Liver (tissue), 9 donors: ENCODE data around the gene NFATC2. TPM values are rescaled to one million over a fixed set of nuclear protein-coding genes. Genes with fewer than 3 reads are reported as not detected.

ENCODE experiments used
- DNase-seq: peaks from one replicate; pipeline ENCODE4 v3.0.0-alpha.2; 2017; ENCODE audit warnings: low spot score
- H3K27ac ChIP-seq, 2 donors: one replicate each; pipeline ENCODE4 v1.7.0; 2013; ENCODE audit warnings: inconsistent platforms in 2 of 2, low read length in 2 of 2, control low read depth in 1 of 2, low read depth in 1 of 2, mild to moderate bottlenecking in 1 of 2
- H3K27me3 ChIP-seq, 4 donors: one replicate each; pipeline versions ENCODE4 v1.6.1 to v1.7.0; 2013; ENCODE audit warnings: low read length in 3 of 4, inconsistent platforms in 1 of 4, mild to moderate bottlenecking in 1 of 4, moderate library complexity in 1 of 4; ENCODE audit not compliant: control insufficient read depth in 4 of 4, insufficient read depth in 4 of 4
- H3K36me3 ChIP-seq, 4 donors: one replicate each; pipeline versions ENCODE4 v1.6.1 to v1.7.0; 2013; ENCODE audit warnings: low read length in 3 of 4, mild to moderate bottlenecking in 3 of 4, low read depth in 1 of 4, moderate library complexity in 1 of 4; ENCODE audit not compliant: control insufficient read depth in 4 of 4, insufficient read depth in 3 of 4
- H3K4me1 ChIP-seq, 4 donors: one replicate each; pipeline versions ENCODE4 v1.6.1 to v1.7.0; 2013; ENCODE audit warnings: low read length in 3 of 4, mild to moderate bottlenecking in 3 of 4, moderate library complexity in 1 of 4; ENCODE audit not compliant: control insufficient read depth in 4 of 4, insufficient read depth in 4 of 4
- H3K4me3 ChIP-seq, 3 donors: one replicate each; pipeline versions ENCODE4 v1.6.1 to v1.7.0; 2013; ENCODE audit warnings: low read length in 3 of 3, control low read depth in 1 of 3, low read depth in 1 of 3, mild to moderate bottlenecking in 1 of 3
- H3K9ac ChIP-seq, 2 donors: one replicate each; pipeline ENCODE4 v1.7.0; 2013; ENCODE audit warnings: low read length in 2 of 2, mild to moderate bottlenecking in 2 of 2, moderate library complexity in 2 of 2, control low read depth in 1 of 2, low read depth in 1 of 2
- H3K9me3 ChIP-seq, 4 donors: one replicate each; pipeline versions ENCODE4 v1.6.1 to v1.7.0; 2013; ENCODE audit warnings: low read length in 3 of 4; ENCODE audit not compliant: control insufficient read depth in 4 of 4
- EGR1 ChIP-seq, 2 donors: IDR thresholded peaks; 2 replicates each; pipeline ENCODE4 v1.6.1; 2016 to 2018; ENCODE audit warnings: antibody characterized with exemption in 2 of 2, low read depth in 2 of 2
- FOXA1 ChIP-seq: IDR thresholded peaks from 2 replicates; pipeline ENCODE4 v1.6.1; 2016; ENCODE audit warnings: antibody characterized with exemption
- FOXA2 ChIP-seq: IDR thresholded peaks from 2 replicates; pipeline ENCODE4 v1.6.1; 2016; ENCODE audit warnings: antibody characterized with exemption
- HNF4A ChIP-seq, 2 donors: conservative IDR thresholded peaks; 2 replicates each; pipeline ENCODE4 v1.6.1; 2016; ENCODE audit warnings: antibody characterized with exemption in 2 of 2, mild to moderate bottlenecking in 2 of 2
- HNF4G ChIP-seq: IDR thresholded peaks from 2 replicates; pipeline ENCODE4 v1.6.1; 2016; ENCODE audit warnings: antibody characterized with exemption
- JUND ChIP-seq, 2 donors: IDR thresholded peaks; 2 replicates each; pipeline ENCODE4 v1.6.1; 2016; ENCODE audit warnings: antibody characterized with exemption in 2 of 2
- MAX ChIP-seq: IDR thresholded peaks from 2 replicates; pipeline ENCODE4 v1.6.1; 2016; ENCODE audit warnings: antibody characterized with exemption
- NR2F2 ChIP-seq: IDR thresholded peaks from 2 replicates; pipeline ENCODE4 v1.6.1; 2016; ENCODE audit warnings: antibody characterized with exemption
- RAD21 ChIP-seq, 2 donors: IDR thresholded peaks; 2 replicates each; pipeline ENCODE4 v1.6.1; 2016; ENCODE audit warnings: antibody characterized with exemption in 2 of 2, mild to moderate bottlenecking in 2 of 2
- REST ChIP-seq: IDR thresholded peaks from 2 replicates; pipeline ENCODE4 v1.6.1; 2016; ENCODE audit warnings: antibody characterized with exemption, mild to moderate bottlenecking
- RXRA ChIP-seq, 2 donors: IDR thresholded peaks; 2 replicates each; pipeline ENCODE4 v1.6.1; 2017 to 2018; ENCODE audit warnings: antibody characterized with exemption in 2 of 2, mild to moderate bottlenecking in 1 of 2
- SP1 ChIP-seq: IDR thresholded peaks from 2 replicates; pipeline ENCODE4 v1.6.1; 2018; ENCODE audit warnings: antibody characterized with exemption, mild to moderate bottlenecking
- TAF1 ChIP-seq: conservative IDR thresholded peaks from 2 replicates; pipeline ENCODE4 v1.6.1; 2016; ENCODE audit warnings: antibody characterized with exemption, mild to moderate bottlenecking
- YY1 ChIP-seq: IDR thresholded peaks from 2 replicates; pipeline ENCODE4 v1.6.1; 2016; ENCODE audit warnings: antibody characterized with exemption, mild to moderate bottlenecking
- WGBS: extraction: QIAGEN DNeasy Blood & Tissue Kit; methylation state at CpG from one replicate; pipeline ENCODE4 v1.1.7; 2013; 5-methylcytosine and 5-hydroxymethylcytosine counted together
- polyA plus RNA-seq, 2 donors: library from polyadenylated mRNA; stranded (reverse) in 1 of 2; unstranded in 1 of 2; fragments of 200-250 nt in 1 of 2; fragments of >200 nt in 1 of 2; fragmentation: Nextera tagmentation in 1 of 2; extraction: Ambion mirVana in 1 of 2; gene quantifications; one replicate each; pipeline versions ENCODE4 v1.2.1 to v1.2.3, GENCODE V29; 2013 to 2015
- total RNA-seq, 2 donors: library from RNA; depleted of rRNA; stranded (reverse); fragments of >200 nt; gene quantifications; one replicate each; pipeline ENCODE4 v1.2.3, GENCODE V29; 2014
- TF ChIP-seq, protein P1 (sequence below): IDR thresholded peaks from 2 replicates; pipeline ENCODE4 v1.6.1; 2016; ENCODE audit warnings: antibody characterized with exemption
- TF ChIP-seq, protein P2 (sequence below): fragments of 150-350 bp; IDR thresholded peaks from 2 replicates; pipeline ENCODE4 v1.5.1; 2017; ENCODE audit warnings: improper control_type of control experiment, low read depth, low read length; ENCODE audit not compliant: missing input control
- donor health status: healthy.
- donor health status: healthy.
- donor health status: healthy.
- donor health status: healthy.
- donor health status: healthy.

The NFATC2 gene
- total and polyA plus RNA-seq, 4 donors: 1.2 to 6.7 (median 2.6) TPM

- 37% methylated on average over 11 of the region's 11 CpGs for WGBS
- Histone ChIP-seq H3K36me3 (peaks cover 0 to 2% (median under 1%) of the 10 kb centered on the region in 4 donors), H3K4me1 (peaks cover 6 to 31% (median 22%) of the 10 kb centered on the region in 4 donors), H3K9me3 (no peaks in the 10 kb centered on the region), H3K27me3 (no peaks in the 10 kb centered on the region), H3K4me3 (no peak overlapping the region), H3K9ac (peak overlapping the region in 1 of 2 donors; percentile 3), H3K27ac (peak overlapping the region; percentile 32 to 39)
- TF ChIP-seq YY1: peak; percentile 9
- no peak for TF ChIP-seq EGR1 (IDR thresholded peaks at IDR 0.05; ENCODE audit: low read depth in 2 of 2)
- TF ChIP-seq, protein P1, sequence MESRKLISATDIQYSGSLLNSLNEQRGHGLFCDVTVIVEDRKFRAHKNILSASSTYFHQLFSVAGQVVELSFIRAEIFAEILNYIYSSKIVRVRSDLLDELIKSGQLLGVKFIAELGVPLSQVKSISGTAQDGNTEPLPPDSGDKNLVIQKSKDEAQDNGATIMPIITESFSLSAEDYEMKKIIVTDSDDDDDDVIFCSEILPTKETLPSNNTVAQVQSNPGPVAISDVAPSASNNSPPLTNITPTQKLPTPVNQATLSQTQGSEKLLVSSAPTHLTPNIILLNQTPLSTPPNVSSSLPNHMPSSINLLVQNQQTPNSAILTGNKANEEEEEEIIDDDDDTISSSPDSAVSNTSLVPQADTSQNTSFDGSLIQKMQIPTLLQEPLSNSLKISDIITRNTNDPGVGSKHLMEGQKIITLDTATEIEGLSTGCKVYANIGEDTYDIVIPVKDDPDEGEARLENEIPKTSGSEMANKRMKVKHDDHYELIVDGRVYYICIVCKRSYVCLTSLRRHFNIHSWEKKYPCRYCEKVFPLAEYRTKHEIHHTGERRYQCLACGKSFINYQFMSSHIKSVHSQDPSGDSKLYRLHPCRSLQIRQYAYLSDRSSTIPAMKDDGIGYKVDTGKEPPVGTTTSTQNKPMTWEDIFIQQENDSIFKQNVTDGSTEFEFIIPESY: no peak
- peak; percentile 9 to 31 for TF ChIP-seq HNF4A (conservative IDR thresholded peaks at IDR 0.05)
- no peak for TF ChIP-seq MAX
- peak; percentile 3 to 14 for TF ChIP-seq RAD21 (IDR thresholded peaks at IDR 0.05)
- TF ChIP-seq SP1: peak; percentile 2
- TF ChIP-seq FOXA2: no peak
- no peak for TF ChIP-seq NR2F2
- no peak for TF ChIP-seq FOXA1
- peak in 1 of 2 donors; percentile 44 for TF ChIP-seq JUND (IDR thresholded peaks at IDR 0.05)
- TF ChIP-seq HNF4G: no peak
- peak; percentile 26 to 69 for TF ChIP-seq RXRA (IDR thresholded peaks at IDR 0.05)
- DNase-seq: no peak
These were observed 152.8 kb downstream of the NFATC2 start for GRCh38 chr20:51389543-51390264.

DNA sequence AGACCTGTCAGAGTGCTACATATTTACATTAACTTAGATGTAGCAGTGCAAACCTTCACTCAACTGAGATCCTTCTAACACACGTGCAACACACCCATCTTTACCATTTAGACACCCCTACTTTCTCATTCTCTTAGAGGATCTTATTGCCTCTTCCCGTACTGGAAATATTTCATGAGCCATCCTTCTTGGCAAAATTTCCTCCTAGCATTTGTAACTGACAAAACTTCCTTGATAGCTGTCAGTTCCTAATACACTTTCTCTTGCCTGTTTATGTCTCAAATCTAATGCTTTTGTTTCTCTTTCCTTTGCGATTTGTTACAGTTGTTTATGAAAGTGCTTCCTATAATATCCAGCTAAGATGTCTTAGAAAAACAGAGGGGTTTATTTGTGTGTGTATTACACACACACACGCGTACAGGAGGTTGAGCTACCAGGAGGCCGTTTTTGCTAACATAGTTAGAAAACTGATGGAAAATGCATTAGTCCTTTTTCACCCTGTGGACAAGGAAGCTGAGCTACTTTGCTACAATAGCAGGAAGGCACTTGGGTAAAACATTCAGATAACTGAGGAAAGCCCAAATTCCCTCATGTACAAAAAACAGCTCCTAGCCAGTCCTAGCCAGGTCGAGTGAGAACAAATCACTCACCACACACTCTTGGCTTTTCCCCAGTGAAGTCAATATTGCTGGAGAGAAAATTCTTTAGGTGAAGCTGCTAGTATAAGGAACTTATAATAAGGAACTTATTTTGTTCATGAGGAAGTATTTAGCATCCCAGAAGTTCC is 153.6 kb downstream of the NFATC2 start:
- H3K9me3 ChIP-seq: no peaks in the 10 kb centered on the region
- 67% methylated on average over 7 of the region's 7 CpGs for WGBS
- peaks cover 0 to 2% (median under 1%) of the 10 kb centered on the region in 4 donors for H3K36me3 ChIP-seq
- no peak overlapping the region for H3K4me3 ChIP-seq
- no peaks in the 10 kb centered on the region for H3K27me3 ChIP-seq
- no peak for DNase-seq
- H3K4me1 ChIP-seq: peaks cover 6 to 31% (median 22%) of the 10 kb centered on the region in 4 donors
- peak overlapping the region in 1 of 2 donors; percentile 3 for H3K9ac ChIP-seq
- TF ChIP-seq RAD21 (IDR thresholded peaks at IDR 0.05): no peak
- no peak for TF ChIP-seq HNF4A (conservative IDR thresholded peaks at IDR 0.05)
- TF ChIP-seq RXRA (IDR thresholded peaks at IDR 0.05): no peak
- peak; percentile 4 for TF ChIP-seq SP1
- peak overlapping the region; percentile 16 to 32 for H3K27ac ChIP-seq

DNA sequence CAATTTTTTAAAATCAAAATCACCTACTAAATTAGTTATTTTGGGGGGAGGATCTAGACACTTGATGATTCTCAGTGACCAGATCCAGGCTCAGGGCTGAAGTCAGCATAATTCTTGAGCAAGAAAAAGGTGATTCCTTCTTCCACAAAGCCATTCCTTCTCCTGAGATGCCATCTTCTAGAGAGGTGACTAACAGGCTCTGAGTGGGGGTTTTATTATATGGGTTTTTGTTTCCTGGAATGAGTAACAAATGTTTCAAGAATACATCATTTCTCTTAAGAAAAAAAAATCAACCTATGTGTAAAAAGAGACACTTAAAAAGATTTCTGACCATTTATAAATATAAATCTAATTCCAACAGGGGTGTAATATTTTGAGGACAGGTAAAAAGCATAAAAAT is 154.3 kb downstream of the NFATC2 start:
- H3K27ac ChIP-seq: no peak overlapping the region
- no peak overlapping the region for H3K9ac ChIP-seq
- peaks cover 0 to 2% (median under 1%) of the 10 kb centered on the region in 4 donors for H3K36me3 ChIP-seq
- no peaks in the 10 kb centered on the region for H3K9me3 ChIP-seq
- H3K4me3 ChIP-seq: no peak overlapping the region
- H3K27me3 ChIP-seq: no peaks in the 10 kb centered on the region
- no peak for DNase-seq
- peaks cover 6 to 29% (median 20%) of the 10 kb centered on the region in 4 donors for H3K4me1 ChIP-seq
- TF ChIP-seq HNF4G: no peak
- no peak for TF ChIP-seq FOXA1
- no peak for TF ChIP-seq RXRA (IDR thresholded peaks at IDR 0.05)
- no peak for TF ChIP-seq SP1
- no peak for TF ChIP-seq EGR1 (IDR thresholded peaks at IDR 0.05; ENCODE audit: low read depth in 2 of 2)
- TF ChIP-seq TAF1: no peak
- no peak for TF ChIP-seq YY1
- TF ChIP-seq REST: no peak
- TF ChIP-seq, protein P1: no peak
- TF ChIP-seq, protein P2, sequence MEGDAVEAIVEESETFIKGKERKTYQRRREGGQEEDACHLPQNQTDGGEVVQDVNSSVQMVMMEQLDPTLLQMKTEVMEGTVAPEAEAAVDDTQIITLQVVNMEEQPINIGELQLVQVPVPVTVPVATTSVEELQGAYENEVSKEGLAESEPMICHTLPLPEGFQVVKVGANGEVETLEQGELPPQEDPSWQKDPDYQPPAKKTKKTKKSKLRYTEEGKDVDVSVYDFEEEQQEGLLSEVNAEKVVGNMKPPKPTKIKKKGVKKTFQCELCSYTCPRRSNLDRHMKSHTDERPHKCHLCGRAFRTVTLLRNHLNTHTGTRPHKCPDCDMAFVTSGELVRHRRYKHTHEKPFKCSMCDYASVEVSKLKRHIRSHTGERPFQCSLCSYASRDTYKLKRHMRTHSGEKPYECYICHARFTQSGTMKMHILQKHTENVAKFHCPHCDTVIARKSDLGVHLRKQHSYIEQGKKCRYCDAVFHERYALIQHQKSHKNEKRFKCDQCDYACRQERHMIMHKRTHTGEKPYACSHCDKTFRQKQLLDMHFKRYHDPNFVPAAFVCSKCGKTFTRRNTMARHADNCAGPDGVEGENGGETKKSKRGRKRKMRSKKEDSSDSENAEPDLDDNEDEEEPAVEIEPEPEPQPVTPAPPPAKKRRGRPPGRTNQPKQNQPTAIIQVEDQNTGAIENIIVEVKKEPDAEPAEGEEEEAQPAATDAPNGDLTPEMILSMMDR: no peak
